ENCODE results near the gene TMEM233. TPM values are rescaled to one million over a fixed set of nuclear protein-coding genes. Genes with fewer than 3 reads are reported as not detected.

Gene TMEM233
- total and polyA plus RNA-seq, 12 donors, result 0.17 to 1.0 (median 0.53) TPM; not detected in 2

DNA sequence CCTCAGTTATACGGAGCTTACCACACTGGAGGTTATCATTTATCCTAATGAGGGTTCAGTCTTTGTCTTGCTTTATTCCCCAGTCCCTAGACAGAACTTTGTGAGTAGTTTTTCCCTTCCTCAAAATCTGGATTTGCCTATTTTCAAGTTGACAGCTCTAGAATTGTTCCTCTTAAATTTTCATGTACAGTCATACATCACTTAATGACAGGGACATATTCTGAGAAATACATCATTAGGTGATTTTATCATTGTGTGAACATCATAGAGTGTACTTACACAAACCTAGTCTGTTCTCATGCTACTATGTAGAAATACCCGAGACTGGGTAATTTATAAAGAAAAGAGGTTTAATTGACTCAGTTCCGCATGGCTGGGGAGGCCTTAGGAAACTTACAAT lies 77.5 kb downstream of the TMEM233 start:
- H3K27ac ChIP-seq, result peak overlapping the region in 1 of 5 donors; percentile 64
- H3K4me3 ChIP-seq, result no peak overlapping the region
- H3K36me3 ChIP-seq (replicated peaks in 1 of 2), result peaks cover 0 to 49% of the 10 kb centered on the region in 2 donors
- 85 to 93% (median 88%) methylated on average over 3 of the region's 3 CpGs for WGBS, 4 donors
- intact Hi-C loops (cut with DNase I), result no loop called here
- H3K4me1 ChIP-seq (replicated peaks in 1 of 2), result peaks cover 27 to 63% of the 10 kb centered on the region in 2 donors
- TF ChIP-seq, protein P1, sequence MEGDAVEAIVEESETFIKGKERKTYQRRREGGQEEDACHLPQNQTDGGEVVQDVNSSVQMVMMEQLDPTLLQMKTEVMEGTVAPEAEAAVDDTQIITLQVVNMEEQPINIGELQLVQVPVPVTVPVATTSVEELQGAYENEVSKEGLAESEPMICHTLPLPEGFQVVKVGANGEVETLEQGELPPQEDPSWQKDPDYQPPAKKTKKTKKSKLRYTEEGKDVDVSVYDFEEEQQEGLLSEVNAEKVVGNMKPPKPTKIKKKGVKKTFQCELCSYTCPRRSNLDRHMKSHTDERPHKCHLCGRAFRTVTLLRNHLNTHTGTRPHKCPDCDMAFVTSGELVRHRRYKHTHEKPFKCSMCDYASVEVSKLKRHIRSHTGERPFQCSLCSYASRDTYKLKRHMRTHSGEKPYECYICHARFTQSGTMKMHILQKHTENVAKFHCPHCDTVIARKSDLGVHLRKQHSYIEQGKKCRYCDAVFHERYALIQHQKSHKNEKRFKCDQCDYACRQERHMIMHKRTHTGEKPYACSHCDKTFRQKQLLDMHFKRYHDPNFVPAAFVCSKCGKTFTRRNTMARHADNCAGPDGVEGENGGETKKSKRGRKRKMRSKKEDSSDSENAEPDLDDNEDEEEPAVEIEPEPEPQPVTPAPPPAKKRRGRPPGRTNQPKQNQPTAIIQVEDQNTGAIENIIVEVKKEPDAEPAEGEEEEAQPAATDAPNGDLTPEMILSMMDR (IDR thresholded peaks at IDR 0.05), result no peak
- no peak for TF ChIP-seq POLR2A (IDR thresholded peaks at IDR 0.05)
- no peaks in the 10 kb centered on the region for H3K27me3 ChIP-seq
- H3K9me3 ChIP-seq (replicated peaks in 1 of 3), result no peaks in the 10 kb centered on the region
- no peak for DNase-seq

DNA sequence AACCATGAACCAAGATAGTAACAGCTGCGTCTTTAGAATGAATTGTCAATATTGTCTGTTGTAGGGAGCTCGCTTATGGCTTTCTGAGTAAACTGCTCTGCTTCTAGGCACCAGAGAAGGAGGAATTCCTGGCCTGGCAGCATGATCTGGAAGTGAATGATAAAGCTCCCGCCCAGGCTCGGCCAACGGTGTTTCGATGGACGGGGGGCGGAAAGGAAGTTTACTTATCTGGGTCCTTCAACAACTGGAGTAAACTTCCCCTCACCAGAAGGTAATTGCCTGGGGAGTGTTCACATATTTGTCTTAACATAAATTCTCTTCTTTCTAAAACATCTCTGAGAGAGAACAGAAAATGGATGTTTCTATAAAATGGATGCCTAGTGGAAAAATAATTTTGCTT lies 78.6 kb downstream of the TMEM233 start:
- Histone ChIP-seq H3K27ac (peak overlapping the region in 2 of 5 donors; percentile 62 to 84), H3K36me3 (replicated peaks in 1 of 2) (peaks cover 0 to 60% of the 10 kb centered on the region in 2 donors), H3K27me3 (no peaks in the 10 kb centered on the region), H3K9me3 (replicated peaks in 1 of 3) (no peaks in the 10 kb centered on the region), H3K4me3 (no peak overlapping the region), H3K4me1 (replicated peaks in 1 of 2) (peaks cover 19 to 52% of the 10 kb centered on the region in 2 donors)
- intact Hi-C loops (cut with DNase I), result no loop called here
- 86 to 91% (median 88%) methylated on average over 8 of the region's 8 CpGs for WGBS, 4 donors
- TF ChIP-seq POLR2A (IDR thresholded peaks at IDR 0.05), result no peak
- TF ChIP-seq, protein P1 (IDR thresholded peaks at IDR 0.05), result no peak
- no peak for DNase-seq

DNA sequence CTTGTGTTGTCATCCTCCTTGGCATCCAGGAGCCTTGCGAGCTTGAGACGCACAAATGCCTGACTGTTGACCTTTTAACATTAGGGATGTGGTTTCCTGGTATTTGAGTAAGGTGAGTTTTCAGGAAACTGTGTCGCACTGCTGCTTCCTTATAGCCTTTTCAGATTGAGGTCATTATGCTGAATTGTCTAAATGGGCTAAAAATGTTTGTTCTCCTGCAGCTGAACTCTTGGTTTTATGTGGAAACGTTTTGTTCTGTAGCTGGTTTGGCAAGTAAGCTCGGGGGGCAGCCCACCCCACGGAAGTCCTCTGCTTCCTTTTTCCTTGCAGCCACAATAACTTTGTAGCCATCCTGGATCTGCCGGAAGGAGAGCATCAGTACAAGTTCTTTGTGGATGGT lies 80.1 kb downstream of the TMEM233 start:
- H3K4me3 ChIP-seq, result no peak overlapping the region
- no peaks in the 10 kb centered on the region for H3K27me3 ChIP-seq
- intact Hi-C loops (cut with DNase I), result no loop called here
- WGBS, 4 donors, result 65 to 72% (median 69%) methylated on average over 7 of the region's 7 CpGs
- H3K27ac ChIP-seq, result peak overlapping the region in 2 of 5 donors; percentile 62 to 86
- H3K4me1 ChIP-seq (replicated peaks in 1 of 2), result peaks cover 15 to 46% of the 10 kb centered on the region in 2 donors
- peak in 5 of 7 donors; percentile 33 to 79 (median 58) for DNase-seq
- no peaks in the 10 kb centered on the region for H3K9me3 ChIP-seq (replicated peaks in 1 of 3)
- H3K36me3 ChIP-seq (replicated peaks in 1 of 2), result peaks cover 0 to 75% of the 10 kb centered on the region in 2 donors
- TF ChIP-seq POLR2A (IDR thresholded peaks at IDR 0.05), result no peak
- TF ChIP-seq, protein P1 (IDR thresholded peaks at IDR 0.05), result no peak

DNA sequence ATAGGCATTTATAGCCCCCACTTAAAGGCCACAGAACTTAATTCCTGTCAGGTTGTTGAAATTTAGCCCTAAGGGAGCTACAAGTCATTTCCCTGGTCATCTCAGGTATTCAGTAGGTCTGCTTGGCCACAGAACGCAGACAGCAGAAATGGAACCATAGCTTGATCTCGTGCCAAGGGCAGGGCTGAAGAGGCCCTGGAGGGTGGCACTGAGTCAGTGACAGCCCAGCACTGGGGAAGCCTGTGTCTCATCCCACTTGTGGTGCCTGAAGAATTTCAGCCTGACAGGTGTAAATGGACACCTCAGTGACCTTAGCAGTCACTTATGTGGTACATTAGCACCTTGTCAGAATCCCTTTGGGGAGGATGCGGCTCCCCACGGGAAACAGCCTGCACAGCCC lies 81.0 kb downstream of the TMEM233 start:
- intact Hi-C loops (cut with DNase I), result no loop called here
- WGBS, 4 donors, result 60 to 77% (median 72%) methylated on average over 1 to 4 of the region's 4 CpGs
- H3K4me1 ChIP-seq (replicated peaks in 1 of 2), result peaks cover 8 to 39% of the 10 kb centered on the region in 2 donors
- H3K4me3 ChIP-seq, result no peak overlapping the region
- TF ChIP-seq POLR2A (IDR thresholded peaks at IDR 0.05), result no peak
- TF ChIP-seq, protein P1 (IDR thresholded peaks at IDR 0.05), result no peak
- no peak for DNase-seq
- H3K9me3 ChIP-seq (replicated peaks in 1 of 3), result no peaks in the 10 kb centered on the region
- peak overlapping the region in 4 of 5 donors; percentile 9 to 86 (median 39) for H3K27ac ChIP-seq
- H3K27me3 ChIP-seq, result no peaks in the 10 kb centered on the region
- peaks cover 0 to 84% of the 10 kb centered on the region in 2 donors for H3K36me3 ChIP-seq (replicated peaks in 1 of 2)

Measured in adrenal gland (tissue), 12 donors.